GM12875 (cell line): ENCODE data around the gene RAP1GDS1.

Source experiments
- H3K4me3 ChIP-seq: one replicate; pipeline ENCODE4 v1.5.1; 2011; ENCODE audit warnings: low read depth, low read length, control low read depth
- TF ChIP-seq, protein P1 (sequence below): IDR thresholded peaks from 2 replicates; pipeline ENCODE4 v1.5.1; 2011; ENCODE audit warnings: low read depth, mild to moderate bottlenecking, control low read depth, inconsistent platforms, low read length, moderate library complexity, borderline replicate concordance; ENCODE audit not compliant: insufficient read depth

Gene RAP1GDS1

DNA sequence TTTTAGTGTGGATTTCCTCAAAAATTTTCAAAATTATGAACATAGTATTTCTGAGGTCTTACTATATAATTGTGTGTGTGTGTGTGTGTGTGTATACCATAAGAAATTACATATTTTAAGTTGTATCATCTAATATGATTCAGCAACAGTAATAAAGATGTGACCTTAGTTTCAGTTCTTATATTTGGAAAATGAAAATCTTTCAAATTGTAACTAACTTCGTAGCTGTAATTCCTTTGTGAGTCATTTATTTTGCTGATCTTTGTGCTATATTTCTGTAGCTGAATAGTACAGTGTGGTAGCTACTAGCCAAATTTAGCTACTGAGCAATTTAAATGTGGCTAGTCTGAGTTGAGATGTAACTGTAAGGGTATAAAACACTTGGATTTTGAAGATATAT is 116.4 kb downstream of the RAP1GDS1 start:
- TF ChIP-seq, protein P1, sequence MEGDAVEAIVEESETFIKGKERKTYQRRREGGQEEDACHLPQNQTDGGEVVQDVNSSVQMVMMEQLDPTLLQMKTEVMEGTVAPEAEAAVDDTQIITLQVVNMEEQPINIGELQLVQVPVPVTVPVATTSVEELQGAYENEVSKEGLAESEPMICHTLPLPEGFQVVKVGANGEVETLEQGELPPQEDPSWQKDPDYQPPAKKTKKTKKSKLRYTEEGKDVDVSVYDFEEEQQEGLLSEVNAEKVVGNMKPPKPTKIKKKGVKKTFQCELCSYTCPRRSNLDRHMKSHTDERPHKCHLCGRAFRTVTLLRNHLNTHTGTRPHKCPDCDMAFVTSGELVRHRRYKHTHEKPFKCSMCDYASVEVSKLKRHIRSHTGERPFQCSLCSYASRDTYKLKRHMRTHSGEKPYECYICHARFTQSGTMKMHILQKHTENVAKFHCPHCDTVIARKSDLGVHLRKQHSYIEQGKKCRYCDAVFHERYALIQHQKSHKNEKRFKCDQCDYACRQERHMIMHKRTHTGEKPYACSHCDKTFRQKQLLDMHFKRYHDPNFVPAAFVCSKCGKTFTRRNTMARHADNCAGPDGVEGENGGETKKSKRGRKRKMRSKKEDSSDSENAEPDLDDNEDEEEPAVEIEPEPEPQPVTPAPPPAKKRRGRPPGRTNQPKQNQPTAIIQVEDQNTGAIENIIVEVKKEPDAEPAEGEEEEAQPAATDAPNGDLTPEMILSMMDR = no peak
- no peak overlapping the region for H3K4me3 ChIP-seq

DNA sequence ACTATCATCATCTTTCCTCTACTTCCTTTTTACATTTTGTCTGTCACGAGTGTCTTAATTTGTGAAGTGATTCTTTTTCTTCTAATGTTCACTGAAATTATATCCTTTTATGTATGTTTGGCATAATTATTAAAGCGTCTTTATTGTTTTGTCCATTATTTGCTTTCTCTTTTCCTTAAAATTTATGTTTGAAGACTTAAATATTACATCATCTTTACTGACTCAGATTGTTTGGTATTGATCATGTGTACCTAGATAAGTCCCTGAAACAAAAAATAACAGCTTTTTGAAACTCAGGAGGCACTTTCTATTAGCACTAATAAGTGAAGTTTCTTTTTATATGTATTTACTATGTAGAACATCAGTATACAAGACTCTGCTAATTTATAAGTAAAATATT is 120.1 kb downstream of the RAP1GDS1 start:
- no peak overlapping the region for H3K4me3 ChIP-seq
- TF ChIP-seq, protein P1 = no peak

DNA sequence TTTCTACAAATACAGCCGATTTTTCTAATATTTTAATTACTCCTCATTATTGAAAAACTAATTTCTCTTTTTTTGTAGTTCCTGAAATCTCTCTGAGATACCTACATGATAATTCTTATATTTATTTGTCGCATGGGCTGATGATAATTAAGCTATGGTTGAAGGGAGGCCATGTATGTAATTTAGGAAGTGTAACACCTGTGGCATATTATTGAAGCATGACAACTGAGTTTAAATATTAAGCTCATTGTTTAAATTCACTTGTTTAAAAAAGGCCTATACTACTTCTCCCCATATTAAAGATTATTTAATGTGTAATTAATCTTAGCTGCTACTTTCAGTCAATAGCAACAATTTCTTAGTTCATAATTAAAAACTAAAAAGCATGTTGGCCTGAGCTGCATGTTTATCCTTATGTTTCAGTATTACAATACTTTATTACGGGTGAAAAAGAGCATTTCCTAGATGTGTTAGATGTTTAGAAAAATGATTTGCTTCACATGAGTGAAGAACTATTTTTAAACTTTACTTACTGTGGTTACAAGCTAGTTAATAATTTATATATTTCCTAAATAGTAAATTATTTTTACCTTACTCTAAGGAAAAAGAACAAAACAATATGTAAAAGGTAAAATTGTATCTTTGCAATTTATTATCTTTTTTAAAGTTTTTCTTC is 122.4 kb downstream of the RAP1GDS1 start:
- TF ChIP-seq, protein P1 = no peak
- H3K4me3 ChIP-seq = no peak overlapping the region

DNA sequence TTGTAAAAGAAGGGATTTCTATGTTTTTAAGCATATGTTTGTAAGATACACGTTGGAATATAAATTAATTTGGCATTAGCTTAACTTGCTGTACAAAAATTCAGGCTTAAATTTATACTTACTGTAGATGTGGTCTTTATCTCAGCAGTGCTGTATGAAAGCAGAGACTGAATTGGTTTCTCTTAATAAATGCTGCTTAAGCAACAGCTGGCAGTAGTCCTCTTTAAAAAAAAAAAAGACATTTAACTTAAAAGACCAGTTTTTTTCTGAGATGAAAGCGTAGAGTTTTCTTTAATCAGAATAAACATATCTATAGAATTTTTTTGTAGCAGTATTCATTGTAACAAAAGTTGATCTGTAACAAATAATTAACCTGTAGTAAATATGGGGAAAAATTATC is 124.6 kb downstream of the RAP1GDS1 start:
- TF ChIP-seq, protein P1 = no peak

DNA sequence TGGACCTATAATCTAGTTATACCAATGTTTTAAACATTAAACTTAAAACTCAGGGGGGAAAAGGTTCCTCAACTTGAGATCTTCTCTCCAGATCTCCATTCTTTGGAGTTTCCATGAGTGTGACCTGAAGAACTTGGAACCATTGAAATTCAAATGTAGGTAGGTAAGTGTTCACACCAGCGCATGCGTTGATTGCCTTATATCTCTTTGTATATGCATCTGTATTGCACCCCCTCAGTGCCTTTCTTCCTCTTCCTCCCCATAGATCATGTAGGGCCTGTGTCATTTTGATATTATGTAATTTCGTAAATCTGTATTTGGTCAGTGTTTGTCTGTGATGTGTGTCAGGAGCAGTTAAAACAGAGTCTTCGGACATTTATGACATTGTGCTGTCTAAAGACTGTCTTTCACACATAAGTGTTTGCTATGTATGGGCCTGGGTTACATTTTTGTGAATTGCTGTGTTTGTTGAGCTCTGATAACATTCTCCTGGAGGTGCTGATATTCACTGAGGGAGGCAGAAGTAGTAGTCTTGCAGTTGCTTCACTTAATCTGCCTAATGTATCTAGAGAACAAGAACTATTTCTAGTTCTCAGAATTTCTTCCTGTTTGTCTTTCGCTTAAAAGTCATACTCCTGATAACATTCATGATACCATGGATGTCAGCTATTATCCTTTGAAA is 126.3 kb downstream of the RAP1GDS1 start:
- no peak overlapping the region for H3K4me3 ChIP-seq
- TF ChIP-seq, protein P1 = no peak

More for the DNA sequence above, 124.6 kb downstream of the RAP1GDS1 start:
- H3K4me3 ChIP-seq = no peak overlapping the region

DNA sequence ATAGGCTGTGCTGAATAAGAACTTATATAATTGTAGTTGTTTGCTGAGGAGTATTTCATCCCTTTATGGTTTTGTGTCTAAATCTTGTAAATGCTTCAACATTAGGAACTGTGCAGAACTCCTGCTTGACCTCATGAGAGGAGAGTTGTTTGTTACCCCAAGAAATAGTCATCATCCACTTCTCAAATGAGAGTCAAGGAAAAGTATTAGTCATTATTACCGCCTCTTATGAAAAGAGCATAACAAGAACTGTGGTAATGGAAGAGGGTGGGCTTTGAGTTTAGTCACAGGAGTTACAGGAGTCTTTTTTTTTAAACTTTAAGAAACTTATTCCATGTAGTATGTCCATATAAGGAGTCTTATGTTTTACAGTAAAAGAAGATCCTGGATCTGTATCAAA is 132.9 kb downstream of the RAP1GDS1 start:
- no peak overlapping the region for H3K4me3 ChIP-seq

DNA sequence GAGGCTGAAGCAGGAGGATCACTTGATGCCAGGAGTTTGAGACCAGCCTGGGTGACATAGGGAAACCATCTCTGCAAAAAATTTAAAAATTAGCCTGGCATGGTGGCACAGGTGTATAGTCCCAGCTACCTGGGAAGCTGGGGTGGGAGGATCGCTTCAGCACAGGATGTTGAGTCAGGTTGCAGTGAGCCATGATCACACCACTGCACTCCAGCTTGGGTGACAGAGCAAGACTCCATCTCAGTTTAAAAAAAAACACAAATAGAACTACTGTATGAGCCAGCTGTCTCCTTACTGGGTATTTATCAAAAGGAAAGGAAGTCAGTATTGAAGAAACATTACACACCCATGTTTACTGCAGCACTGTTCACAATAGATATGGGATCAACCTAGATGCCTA is 138.7 kb downstream of the RAP1GDS1 start:
- TF ChIP-seq, protein P1 = no peak
- H3K4me3 ChIP-seq = no peak overlapping the region

More for the DNA sequence above, 132.9 kb downstream of the RAP1GDS1 start:
- TF ChIP-seq, protein P1 = no peak
